Dermis microvascular lymphatic vessel endothelial cell (primary cell): ENCODE measurements around the gene GABBR2. TPM values are rescaled to one million over a fixed set of nuclear protein-coding genes. Genes with fewer than 3 reads are reported as not detected.

ENCODE experiments used
- DNase-seq, 2 donors: peaks; one replicate each; pipeline versions ENCODE4 v3.0.0 to v3.0.0-alpha.2; 2010; ENCODE audit warnings: low read depth in 2 of 2
- total RNA-seq: library from RNA; depleted of rRNA; stranded (reverse); fragments of >200 nt; gene quantifications from 2 replicates; pipeline ENCODE4 v1.2.1, GENCODE V29; 2014

GABBR2 gene
- total RNA-seq, 1 donor from 2014 or later: 1.8 TPM

GRCh38 chr9:98372077-98372836 is 336.5 kb downstream of the GABBR2 start:
- no peak for DNase-seq

GRCh38 chr9:98370976-98371315 is 337.8 kb downstream of the GABBR2 start:
- DNase-seq: no peak

- DNase-seq: no peak
Measured at GRCh38 chr9:98370300-98370975, 338.3 kb downstream of the GABBR2 start.

GRCh38 chr9:98369896-98370295 is 338.8 kb downstream of the GABBR2 start:
- no peak for DNase-seq

GRCh38 chr9:98369471-98369870 is 339.3 kb downstream of the GABBR2 start:
- DNase-seq: no peak

- no peak for DNase-seq
Measured at GRCh38 chr9:98369066-98369425, 339.7 kb downstream of the GABBR2 start.

GRCh38 chr9:98368366-98369065 is 340.2 kb downstream of the GABBR2 start:
- DNase-seq: no peak

- DNase-seq: no peak
Measured at GRCh38 chr9:98367923-98368322, 340.8 kb downstream of the GABBR2 start.

- no peak for DNase-seq
Measured at GRCh38 chr9:98367371-98367900, 341.3 kb downstream of the GABBR2 start.

GRCh38 chr9:98365781-98366180 is 343.0 kb downstream of the GABBR2 start:
- peak in 1 of 2 donors; percentile 67 for DNase-seq

- DNase-seq: peak; percentile 41 to 91
Measured at GRCh38 chr9:98365227-98365669, 343.5 kb downstream of the GABBR2 start.

GRCh38 chr9:98364086-98364485 is 344.6 kb downstream of the GABBR2 start:
- no peak for DNase-seq

GRCh38 chr9:98363644-98364043 is 345.1 kb downstream of the GABBR2 start:
- DNase-seq: no peak

- DNase-seq: no peak
Measured at GRCh38 chr9:98362624-98363252, 346.0 kb downstream of the GABBR2 start.

- DNase-seq: no peak
Measured at GRCh38 chr9:98361645-98362044, 347.1 kb downstream of the GABBR2 start.

- DNase-seq: no peak
Measured at GRCh38 chr9:98360176-98360708, 348.5 kb downstream of the GABBR2 start.

- no peak for DNase-seq
Measured at GRCh38 chr9:98359569-98359968, 349.2 kb downstream of the GABBR2 start.

GRCh38 chr9:98357921-98358535 is 350.7 kb downstream of the GABBR2 start:
- peak; percentile 78 to 83 for DNase-seq

GRCh38 chr9:98356953-98357690 is 351.6 kb downstream of the GABBR2 start:
- DNase-seq: peak; percentile 69 to 88

GRCh38 chr9:98356326-98356725 is 352.4 kb downstream of the GABBR2 start:
- DNase-seq: no peak
